Measurements from ENCODE around the gene SMARCC2.
"Not testable (repeated sequence)": the region's sequence is repeated elsewhere in the genome, so short reads cannot be mapped to it uniquely, and the experiment has no call there.

The SMARCC2 gene

DNA sequence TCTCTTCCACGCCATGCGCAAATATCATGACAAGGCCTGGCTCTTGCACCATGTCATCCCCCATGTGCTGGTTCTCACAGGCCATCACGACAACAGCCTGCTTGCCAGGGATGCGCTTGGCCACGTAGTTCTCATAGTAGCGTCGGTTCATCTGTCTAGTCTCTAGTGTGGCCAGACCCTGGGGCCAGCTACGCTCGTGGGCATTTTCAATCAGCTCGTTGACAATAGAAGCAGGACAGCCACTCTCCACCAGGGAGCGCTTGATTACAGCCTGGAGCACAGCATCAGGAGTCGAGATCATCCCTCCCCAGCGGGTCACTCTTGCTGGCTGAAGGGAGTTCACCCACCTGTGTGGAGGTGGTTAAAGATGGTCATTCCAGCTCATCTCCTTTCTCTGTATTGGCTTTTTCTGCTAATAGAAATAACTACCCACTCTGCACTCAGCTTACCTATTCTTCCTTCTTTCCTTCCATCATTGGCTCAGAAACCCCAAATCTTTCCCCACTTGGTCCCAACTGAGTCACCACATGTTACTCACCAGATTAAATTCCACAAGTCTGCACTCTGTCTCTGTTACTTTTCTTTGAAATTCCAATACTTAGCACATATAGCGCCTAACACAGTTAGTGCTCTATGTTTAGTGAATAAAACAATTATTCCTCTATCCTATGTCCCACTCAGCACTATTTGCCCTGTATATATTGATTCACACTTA, 17.3 kb upstream of the SMARCC2 start:
- peak; percentile 59 for DNase-seq

DNA sequence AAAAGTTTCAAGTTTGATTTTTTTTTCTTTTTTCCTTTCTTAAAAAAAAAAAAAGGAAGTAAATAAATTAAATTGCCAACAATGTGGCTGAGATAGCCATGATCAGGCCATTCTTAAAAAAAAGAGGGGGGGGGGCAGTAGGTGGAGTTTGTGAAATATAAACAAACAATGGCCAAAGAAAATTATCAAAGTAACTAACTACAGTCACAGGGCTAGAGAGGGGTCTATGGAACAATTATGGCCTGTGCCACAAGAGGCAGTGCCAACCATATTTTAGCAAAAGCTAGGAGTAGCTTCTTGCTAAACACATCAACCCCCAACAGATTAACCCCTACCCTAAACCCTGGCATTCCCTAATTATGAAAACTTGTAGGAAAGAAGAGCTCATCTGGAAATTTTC, 16.2 kb upstream of the SMARCC2 start:
- DNase-seq: no peak

DNA sequence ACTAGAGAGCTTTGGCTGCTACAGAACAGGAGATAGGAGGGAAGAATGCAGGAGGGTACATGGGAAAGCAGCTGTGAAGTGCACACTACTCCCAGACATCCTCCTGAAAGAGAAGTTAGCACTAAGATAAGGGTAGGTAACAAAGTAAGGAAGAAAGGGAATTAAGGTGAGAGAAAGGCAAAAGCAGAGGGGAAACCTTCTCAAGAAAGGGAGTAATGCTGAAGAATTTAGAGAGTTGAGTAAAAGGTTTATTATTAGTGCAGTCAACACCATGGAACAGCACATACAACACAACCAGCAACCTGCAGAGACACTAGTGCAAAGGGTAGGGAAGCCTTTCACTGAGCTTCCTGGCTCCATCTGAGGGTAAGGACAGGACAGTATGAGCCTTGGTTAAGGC, 15.0 kb upstream of the SMARCC2 start:
- DNase-seq: no peak

DNA sequence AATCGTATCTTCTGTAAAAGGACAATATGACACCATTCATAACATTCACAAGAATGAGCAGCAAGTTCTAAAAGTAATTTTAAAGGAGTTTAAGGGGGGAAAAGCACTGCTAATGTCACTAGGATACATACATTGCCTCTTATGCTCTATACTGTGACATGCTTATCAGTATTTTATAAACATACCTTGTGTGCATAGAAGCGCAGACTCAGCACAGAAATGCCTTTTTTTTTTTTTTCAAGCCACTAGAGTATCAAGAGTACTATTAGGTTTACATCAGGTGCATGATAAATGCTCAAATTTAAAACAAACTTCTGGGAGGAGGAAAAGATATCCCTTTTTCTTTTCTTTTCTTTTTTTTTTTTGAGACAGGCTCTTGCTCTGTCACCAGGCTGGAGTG, 13.6 kb upstream of the SMARCC2 start:
- DNase-seq: no peak

DNA sequence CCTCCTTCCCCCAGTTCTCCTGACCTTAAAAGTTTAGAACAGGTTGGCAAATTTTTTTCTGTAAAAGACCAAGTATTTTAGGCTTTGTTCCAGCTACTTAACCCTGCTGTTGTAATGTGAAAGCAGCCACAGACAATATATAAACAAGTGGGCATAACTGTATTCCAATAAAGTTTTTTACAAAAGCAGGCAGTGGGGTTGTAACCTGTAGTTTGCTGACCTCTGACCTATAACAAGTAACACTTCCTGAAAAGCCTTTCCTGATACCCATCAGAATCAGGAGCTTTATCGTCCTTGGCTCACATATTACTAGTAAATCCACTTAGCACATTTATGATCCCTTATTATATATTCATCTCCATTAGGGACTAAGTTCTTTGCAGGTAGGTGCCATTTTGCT, 13.1 kb upstream of the SMARCC2 start:
- no peak for DNase-seq

DNA sequence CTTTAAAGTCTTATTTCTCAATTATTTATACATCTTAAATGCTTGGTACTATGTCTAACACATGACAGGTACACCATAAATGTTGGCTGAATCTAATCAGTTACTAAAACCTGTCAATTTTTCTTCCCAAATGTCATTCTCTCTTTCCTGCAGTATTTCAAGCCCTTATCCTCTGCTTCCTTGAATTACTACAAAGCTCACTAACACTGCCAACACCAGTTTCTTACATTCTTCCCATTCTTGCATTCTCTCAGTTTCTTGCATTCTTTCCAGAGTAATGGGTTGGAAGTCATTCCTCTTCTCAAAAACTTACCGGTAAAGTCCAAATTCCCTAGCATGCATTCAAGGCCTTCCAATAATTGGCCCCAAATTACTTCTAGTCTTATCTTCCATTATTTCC, 9.6 kb upstream of the SMARCC2 start:
- no peak for DNase-seq

DNA sequence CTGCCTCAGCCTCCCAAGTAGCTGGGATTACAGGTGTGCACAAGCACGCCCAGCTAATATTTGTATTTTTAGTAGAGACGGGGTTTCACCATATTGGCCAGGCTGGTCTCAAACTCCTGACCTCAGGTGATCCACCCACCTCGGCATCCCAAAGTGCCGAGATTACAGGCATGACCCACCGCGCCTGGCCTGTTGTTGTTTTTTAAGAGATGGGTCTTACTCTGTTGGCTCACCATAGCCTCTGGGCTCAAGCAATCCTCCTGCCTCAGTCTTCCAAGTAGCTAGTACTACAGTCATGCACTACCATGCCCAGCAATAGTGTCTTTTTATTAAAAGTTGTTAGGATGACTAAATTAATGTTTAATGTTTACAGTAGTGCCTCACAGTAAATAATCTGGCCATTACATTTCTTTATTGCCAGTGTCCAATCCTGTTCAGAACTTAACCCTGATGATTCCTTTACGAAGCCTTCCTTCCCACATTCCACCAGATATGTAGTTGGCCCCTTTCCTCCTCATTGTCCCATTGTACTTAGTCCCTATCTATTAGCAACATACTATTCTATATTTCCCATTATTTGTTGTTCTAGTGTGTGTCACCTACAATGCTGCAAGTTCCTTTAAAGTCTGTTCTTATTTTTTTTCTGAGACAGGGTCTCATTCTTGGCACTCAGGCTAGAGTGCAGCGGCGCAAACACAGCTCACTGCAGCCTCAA, 8.8 kb upstream of the SMARCC2 start:
- no peak for DNase-seq

DNA sequence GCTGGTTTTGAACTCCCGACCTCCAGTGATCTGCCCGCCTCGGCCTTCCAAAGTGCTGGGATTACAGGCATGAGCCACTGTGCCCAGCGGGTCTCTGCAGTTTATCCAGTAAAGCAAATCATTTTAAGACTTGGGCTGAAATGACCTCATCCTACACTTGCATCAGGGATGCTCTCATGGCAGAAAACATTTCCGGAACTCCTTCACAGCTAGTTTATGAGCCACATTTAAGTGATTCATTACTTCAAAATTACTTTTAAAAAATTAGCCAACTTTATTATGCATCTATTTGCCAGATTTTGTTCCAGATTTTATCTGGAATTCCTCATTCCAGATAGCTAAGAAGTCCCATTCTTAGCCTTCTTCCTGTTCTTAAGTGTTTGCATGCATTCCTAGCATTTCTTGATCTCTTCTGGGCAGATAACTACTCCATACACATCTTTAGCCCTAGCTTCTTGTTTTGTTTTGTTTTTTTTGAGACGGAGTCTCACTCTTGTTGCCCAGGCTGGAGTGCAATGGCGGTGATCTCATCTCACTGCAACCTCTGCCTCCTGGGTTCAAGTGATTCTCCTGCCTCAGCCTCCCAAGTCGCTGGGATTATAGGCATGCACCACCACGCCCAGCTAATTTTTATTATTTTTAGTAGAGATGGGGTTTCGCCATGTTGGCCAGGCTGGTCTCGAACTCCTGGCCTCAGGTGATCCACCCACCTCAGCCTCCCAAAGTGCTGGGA, 7.7 kb upstream of the SMARCC2 start:
- not testable (repeated sequence) for DNase-seq

DNA sequence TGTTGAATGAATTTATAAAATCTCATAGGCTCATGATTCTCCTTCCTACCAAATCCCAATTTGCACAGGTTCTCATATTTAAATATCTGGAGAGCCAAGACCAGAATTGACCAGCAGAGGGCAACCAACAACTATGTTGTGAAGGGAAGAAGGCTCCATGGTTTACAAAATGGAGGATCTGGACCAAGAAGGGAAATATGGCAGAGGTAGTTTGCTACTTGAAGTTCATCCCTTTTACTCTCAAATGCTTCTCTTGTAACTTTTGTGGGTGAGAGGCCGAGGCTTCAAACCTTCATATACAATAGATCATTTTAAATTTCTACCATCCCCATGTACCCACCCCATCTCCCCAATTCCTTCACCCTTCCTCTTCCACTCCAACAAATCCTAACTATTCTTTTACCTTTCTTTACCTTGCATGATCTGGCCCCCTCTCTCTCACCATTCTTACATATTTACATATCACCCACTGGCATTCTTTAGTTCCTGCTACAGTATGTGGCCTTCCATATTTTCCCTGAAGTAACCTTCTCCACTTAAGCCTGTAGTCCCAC, 3.8 kb upstream of the SMARCC2 start:
- peak; percentile 83 for DNase-seq

DNA sequence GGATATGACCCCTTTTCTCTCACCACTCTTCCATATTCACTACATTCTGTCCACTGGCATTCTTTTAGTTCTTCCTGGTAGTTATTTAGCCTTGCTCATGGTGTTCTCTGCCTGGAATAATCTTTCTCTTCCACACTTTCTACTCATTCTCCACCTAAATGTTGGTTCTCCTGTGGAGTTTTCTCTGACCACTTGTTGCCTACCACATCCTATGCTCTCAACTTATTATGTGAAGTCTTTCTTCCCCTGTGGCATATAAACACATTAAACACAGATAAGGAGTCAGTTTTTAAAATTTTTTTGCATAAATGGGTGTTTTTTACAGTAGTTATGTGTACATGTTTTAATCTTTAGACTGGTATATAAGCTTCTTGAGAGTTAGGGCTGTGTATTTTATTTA, 3.3 kb upstream of the SMARCC2 start:
- no peak for DNase-seq

DNA sequence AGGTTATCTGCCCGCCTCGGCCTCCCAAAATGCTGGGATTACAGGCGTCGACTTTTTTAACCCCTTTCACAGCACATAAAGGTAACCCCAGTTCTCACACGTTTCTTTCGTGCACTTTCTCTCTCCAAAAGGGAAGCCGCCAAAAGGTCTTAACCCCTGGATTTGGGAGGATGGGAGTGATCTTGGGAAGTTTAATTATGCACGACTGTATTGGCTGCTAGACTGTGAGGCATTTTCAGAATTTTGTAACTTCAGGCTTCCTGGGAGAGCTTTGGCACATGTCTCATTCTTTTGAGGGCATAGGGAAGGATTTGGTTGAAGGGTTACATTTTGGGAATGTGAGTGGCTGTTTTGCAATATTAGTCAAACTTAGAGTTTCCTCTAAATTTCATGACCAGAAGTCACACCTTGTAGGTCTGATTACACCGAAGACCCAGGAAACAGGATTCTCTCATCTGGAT, 1.4 kb upstream of the SMARCC2 start:
- no peak for DNase-seq

DNA sequence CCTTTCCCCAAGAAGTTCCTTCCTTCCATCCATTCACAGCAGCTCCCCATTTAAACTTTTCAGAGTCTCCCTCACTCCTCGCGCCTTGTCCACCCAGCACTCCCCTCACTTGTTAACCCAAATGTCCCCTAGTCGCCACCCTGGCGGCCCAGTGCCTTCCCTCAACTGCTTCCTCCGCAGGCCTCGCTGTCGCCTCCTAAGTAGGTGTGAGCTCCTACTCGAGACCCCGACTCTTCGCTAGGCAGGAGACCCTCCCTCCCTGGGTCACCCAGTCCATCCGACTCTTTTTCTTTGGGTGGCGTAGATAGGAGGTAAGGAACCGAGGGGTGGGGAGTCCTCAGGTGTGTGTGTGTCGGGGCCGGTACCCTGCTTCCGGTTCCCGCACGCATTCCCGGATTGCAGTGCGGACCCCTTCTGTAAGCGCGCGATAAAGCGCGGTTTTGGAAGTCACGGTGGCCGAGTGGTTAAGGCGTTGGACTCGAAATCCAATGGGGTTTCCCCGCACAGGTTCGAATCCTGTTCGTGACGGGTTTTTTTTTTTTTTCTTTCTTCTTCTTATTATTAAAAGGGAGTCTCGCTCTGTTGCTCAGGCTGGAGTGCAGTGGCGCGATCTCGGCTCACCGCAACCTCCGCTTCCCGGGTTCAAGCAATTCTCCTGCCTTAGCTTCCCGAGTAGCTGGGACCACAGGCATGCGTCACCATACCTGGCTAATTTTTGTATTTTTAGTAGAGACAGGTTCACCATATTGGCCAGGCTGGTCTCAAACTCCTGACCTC, 823 bp upstream of the SMARCC2 start:
- DNase-seq: peak; percentile 97

DNA sequence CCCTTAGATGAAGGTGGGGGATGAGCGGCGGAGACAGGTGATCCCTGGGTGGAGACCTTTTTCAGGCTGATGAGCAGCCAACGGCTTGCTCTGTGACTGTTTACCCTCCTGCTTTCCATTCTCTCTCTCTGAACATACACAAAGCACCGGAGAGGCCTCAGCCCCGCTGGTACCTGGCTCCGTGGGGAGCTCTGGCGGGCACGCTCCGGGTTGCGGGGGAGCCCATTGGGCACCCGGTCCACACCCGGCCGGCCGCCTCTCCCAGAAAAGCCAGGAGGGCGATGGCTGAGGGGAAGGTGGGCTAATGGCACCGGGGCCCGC, 545 bp downstream of the SMARCC2 start:
- no peak for DNase-seq

DNA sequence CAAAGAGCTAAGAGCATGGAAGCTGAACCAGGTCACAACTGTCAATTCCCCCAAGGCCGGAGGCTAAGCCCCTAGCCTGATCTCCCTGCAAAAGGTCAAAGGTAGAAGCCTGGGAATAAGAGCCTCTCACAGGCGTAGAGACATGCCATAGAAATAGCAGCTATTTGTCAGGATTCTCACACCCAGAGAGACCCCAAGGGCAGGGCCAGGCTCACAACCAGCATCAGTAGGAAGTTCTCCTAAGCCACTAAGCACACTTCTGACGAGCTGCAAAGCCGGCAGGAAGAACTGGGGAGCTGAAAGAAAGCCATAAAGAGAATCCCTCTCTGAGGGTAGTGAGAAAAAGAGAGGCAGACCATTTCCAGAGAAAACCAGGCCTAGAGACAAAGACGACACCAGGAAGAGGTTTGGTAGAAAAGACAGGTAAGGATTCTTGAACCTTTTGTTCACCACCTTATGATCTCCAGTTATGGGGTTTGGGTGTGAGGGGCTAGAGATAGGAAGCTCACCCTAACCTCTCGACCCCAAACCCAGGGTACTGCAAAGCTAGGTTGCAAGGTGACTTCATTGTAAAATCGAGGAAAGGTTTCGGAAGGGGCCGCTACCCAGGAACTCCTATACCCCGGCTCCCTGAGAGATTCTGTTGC, 1.0 kb downstream of the SMARCC2 start:
- no peak for DNase-seq

DNA sequence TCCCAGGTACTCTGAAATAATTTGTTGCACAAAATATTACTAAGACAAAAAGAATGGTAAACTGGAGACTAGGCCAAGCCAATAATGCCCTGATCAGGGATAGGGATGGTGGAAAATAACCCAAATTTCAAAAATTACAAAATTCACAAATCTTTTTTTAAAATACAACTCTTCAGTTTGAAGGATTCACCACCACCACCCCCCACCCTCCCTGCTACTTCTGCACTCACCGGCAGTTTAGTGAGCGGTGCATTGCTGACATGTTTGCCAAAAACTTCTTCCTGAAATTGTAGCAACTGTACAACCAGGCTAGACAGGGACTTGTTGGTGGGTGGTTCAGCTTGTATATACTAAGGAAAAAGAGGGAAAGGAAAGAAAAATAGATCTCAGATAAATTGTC, 2.3 kb downstream of the SMARCC2 start:
- no peak for DNase-seq

DNA sequence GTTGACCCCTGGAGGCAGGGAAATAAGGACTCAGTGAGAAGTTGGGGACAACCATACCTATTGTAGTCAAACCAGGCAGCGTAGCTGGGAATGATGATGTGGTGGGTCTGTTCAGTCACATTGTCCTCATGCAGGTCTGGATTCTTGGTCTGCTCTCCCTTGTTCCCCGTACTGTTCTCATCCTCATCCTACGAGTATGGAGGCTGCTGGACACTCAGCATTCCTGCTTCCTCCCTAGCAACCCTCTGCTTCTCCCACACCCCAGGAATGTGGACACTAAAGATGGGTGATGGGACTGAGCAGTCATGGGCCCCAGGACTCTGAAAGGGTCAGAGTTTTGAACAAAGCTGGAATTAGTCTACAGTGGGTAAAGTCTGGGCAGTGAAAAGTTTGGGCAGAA, 10.9 kb downstream of the SMARCC2 start:
- DNase-seq: no peak

DNA sequence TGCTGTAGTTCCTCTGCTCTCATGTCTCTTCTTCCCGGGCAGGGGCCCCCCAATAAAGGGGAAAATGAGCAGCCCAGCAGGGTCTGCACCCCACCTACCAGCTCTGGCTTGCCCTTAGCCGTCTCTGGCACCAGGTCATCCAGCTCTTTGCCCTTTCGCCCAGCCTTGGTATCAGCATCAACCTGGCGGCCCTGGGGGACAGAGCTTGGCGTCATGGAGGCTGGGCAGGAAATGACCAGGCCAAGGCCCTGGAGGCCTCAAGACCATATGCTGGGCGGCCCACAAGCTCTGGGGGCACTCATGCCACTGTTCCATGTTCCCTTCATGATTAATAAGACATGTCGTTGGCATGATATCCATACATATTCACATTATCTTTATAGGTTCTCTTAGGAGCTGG, 16.4 kb downstream of the SMARCC2 start:
- no peak for DNase-seq

DNA sequence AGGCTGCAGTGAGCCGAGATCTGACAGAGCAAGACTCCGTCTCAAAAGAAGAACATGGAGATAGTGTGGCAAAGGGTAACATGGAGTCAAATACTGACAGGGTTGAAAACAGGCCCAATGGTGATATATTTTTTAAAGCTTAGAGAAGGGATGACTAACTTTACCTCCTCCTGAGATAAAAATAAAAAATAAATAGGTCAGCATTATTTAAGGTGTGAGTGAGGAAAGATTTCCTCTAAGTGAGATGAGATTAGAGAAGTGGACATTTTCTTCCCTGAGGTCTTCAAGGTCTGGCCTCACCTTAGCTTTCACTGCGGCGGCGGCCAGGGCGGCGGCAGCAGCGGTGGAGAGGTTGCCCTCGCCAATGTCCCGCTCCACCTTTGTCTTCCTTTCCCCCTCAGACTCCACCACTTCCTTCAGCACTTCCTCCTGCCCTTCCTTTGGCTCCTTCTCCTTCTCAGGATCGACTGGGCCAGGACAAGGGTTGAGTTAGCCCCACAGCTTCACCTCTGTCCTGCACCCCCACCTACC, 20.0 kb downstream of the SMARCC2 start:
- no peak for DNase-seq

DNA sequence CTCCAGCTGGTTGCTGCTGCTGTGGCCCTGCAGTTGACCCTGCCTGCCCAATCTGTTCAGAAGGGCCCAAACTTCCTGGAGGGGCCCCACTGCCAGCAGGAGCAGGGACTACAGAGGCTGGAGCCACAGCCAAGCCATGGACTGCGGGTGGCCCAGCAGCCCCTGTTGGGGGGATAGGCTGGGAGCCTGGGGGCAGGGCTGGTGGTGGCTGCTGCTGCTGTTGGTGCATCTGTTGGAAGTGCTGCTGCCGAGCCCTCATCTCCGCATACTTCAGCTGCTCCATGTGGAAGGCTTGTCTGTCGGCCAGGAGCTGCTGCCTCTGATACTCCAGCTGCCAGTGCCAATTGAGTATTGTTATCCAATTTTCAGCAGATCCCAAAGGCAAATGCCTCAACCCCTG, 23.9 kb downstream of the SMARCC2 start:
- DNase-seq: no peak

DNA sequence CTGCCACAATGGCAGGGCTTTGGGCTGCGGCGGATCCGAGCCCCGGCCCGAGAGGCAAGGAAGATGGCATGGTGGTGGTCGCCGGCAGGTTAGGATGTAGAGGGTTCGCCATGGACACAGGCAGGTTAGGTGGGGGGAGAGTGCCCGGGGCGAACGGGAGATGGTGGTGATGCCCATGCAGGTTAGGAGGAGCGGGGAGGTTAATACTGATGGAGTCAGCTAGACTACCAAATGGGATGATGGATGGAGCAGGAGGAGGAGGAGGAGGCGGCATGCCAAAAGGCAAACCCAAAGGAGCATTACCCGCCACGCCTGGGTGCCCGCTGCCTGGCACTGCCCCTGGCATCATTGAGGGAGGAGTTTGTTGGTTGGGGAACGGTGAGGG, 24.9 kb downstream of the SMARCC2 start:
- no peak for DNase-seq

DNA sequence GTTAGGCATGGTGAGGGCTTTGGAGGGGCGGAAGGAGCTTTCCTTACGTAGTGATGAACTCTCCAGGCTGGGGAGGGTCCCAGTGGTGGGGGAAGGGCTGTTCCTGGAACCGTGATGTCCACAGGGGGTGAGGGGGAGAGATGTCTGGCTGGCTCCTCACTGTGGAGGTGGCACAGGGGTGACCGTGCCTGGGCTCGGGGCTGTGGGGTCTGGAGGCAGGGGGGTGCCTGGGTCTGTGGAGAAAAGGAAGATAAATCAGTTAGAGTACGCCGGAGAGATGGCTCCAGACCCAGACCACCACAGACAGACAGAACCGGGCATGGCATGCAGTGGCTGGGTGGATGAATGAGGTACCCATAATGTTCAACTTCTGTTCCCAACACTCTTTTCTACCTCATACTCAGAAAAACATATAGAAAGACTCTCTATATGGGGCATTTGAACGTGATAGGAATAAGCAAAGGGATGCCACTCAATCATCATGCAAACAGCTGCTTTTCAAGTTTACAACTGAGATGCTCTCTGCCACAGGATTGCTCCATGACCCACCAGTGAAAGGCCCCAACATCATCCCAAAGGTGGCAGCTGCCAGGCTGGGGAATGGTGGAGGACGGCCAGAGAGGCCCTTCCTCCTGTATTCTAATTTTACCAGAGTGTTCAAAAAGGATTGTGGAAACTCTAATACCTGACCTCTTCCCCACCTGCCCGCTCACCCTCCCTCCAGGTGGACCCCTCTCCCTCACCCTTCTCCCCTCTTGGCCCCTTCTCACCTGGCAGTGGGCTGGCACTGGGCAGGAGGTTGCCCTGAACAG, 25.5 kb downstream of the SMARCC2 start:
- no peak for DNase-seq
